Ovary (tissue), 9 donors: ENCODE data around the gene CCL27. TPM values are rescaled to one million over a fixed set of nuclear protein-coding genes. Genes with fewer than 3 reads are reported as not detected.

Experiments
- DNase-seq, 5 donors: peaks; one replicate each; pipeline ENCODE4 v3.0.0-alpha.2; 2019 to 2020
- H3K27ac ChIP-seq, 2 donors: fragments of 200-600 bp; one replicate each; pipeline versions ENCODE4 v1.5.1 to v1.8.0; 2019 to 2022
- H3K27me3 ChIP-seq: fragments of 200-600 bp; one replicate; pipeline ENCODE4 v1.8.0; 2022
- H3K36me3 ChIP-seq: fragments of 200-600 bp; sonication (generic); one replicate; pipeline ENCODE4 v1.5.1; 2019
- H3K4me1 ChIP-seq: one replicate; pipeline ENCODE4 v1.8.1; 2013; ENCODE audit warnings: mild to moderate bottlenecking, moderate library complexity; ENCODE audit not compliant: insufficient read depth
- H3K4me3 ChIP-seq: fragments of 200-600 bp; sonication (generic); one replicate; pipeline ENCODE4 v1.5.1; 2017
- H3K9me3 ChIP-seq, 2 donors: fragments of 200-600 bp in 1 of 2; sonication (generic) in 1 of 2; one replicate each; pipeline versions ENCODE4 v1.5.1 to v1.8.1; 2013 to 2019; ENCODE audit warnings: mild to moderate bottlenecking in 1 of 2, moderate library complexity in 1 of 2
- EP300 ChIP-seq: sonication (generic); formaldehyde crosslinking; IDR thresholded peaks from one replicate; pipeline ENCODE4 v1.6.1; 2017; ENCODE audit warnings: antibody characterized with exemption
- POLR2A ChIP-seq: fragments of 450-650 bp; IDR thresholded peaks from one replicate; pipeline ENCODE4 v1.6.1; 2017; ENCODE audit warnings: antibody characterized with exemption, mild to moderate bottlenecking, moderate library complexity
- WGBS, 3 donors: extraction: QIAGEN DNeasy Blood & Tissue Kit in 1 of 3; methylation state at CpG; one replicate each; pipeline versions ENCODE4 v1.1.5 to v1.1.7; 2013 to 2017; 5-methylcytosine and 5-hydroxymethylcytosine counted together
- intact Hi-C, 4 donors: fragments of 100-400 bp; cut with DNase I; formaldehyde crosslinking; loops; one replicate each; pipeline versions ENCODE4 v1.11.0 to v1.15.1; 2022 to 2023
- polyA plus RNA-seq, 2 donors: library from polyadenylated mRNA; stranded (reverse); fragments of 200-250 nt in 1 of 2; fragments of 350-450 nt in 1 of 2; fragmentation: Illumina TruSeq in 1 of 2; extraction: RNeasy Lipid Tissue Mini Kit (QIAGEN cat#74804) in 1 of 2; gene quantifications; one replicate each; pipeline ENCODE4 v1.2.3, GENCODE V29; 2013 to 2014
- total RNA-seq, 7 donors: library from RNA; depleted of rRNA in 2 of 7; stranded (reverse); fragments of >200 nt in 2 of 7; fragmentation: NEBNext Ultra II Directional in 3 of 7; extraction: Animal tissue kit (Norgen Biotek cat#: 25700) in 3 of 7; gene quantifications; one replicate each; pipeline versions ENCODE4 v1.1.0 to v1.2.4, GENCODE V29; 2016 to 2023
- TF ChIP-seq, protein P1 (sequence below), 3 donors: fragments of 450-650 bp in 2 of 3; fragments of 200-600 bp in 1 of 3; IDR thresholded peaks; one replicate each; pipeline versions ENCODE4 v1.5.1 to v1.8.0; 2016 to 2022; ENCODE audit warnings: antibody characterized with exemption in 3 of 3, mild to moderate bottlenecking in 1 of 3
- donor health status: DM: no; HTN: no; CAD: no; lungs with moderate emphysema.
- donor health status: DM: no; HTN: no; CAD: no.
- donor health status: Bipolar disorder and iron deficiency.
- donor health status: DM: yes; HTN: yes; CAD: no.
- donor health status: DM: no; HTN: no; CAD: no.
- donor health status: DM: yes; HTN: yes; CAD: no.

The CCL27 gene
- total and polyA plus RNA-seq, 9 donors: 0.21 to 1.1 (median 0.66) TPM; not detected in 4

DNA sequence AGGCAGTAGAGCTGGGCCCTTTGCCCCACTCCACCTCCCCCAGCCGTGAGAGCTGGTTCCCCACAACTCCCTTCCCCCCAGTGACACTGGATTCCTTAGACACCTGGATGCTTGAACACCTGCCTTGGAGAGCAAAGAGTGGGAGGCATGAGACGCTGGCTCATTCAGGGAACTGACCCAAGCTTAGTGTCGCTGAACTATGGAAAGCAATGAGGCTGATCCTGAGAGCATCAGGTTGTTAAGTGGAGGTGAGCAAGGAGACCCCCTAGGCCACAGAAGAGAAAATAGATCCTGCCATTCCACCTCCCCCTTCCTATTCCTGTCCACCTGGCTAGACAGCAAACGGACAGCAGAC, 26.6 kb upstream of the CCL27 start:
- H3K4me1 ChIP-seq: no peaks in the 10 kb centered on the region
- WGBS, 3 donors: 74 to 81% (median 78%) methylated on average over 4 of the region's 4 CpGs
- intact Hi-C loops: no loop called here

DNA sequence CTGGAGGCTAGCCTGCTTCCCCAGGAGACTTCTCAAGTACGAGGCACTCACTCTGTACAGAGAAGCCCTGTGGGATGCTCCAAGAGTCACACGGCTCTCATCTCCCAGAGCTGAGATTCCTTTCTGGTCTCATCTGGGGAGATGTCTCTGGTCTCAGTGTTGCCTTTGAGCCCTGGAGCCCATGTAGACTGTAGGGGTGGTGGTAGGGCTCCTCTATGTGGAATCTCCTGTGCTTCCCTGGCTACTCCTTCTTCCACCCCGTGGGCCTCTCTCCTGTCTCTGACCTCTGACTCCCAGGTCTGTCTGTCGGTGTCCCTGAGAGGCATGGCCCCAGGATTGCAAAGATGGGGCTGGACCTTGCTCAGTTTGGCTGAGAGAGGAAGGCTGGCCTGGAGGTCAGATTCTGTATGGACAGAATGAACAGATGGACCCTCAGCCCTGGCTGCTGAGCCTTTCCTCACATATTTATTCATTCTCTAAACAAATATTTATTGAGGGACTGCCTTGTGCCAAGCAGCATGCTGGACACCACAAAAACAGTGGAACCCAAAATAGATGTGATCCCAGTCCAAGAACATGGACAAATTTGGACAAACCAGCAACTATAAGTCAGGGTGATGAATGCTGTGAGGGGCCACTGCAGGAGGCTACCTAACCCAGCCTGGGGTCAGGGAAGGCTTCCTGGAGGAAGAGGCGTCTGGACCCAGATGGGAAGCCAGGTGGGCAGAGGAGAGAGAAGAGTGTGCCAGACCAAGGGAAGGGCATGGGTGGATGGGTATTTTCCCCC, 26.1 kb upstream of the CCL27 start:
- 56 to 59% (median 57%) methylated on average over 5 of the region's 5 CpGs for WGBS, 3 donors
- no peaks in the 10 kb centered on the region for H3K9me3 ChIP-seq
- TF ChIP-seq, protein P1, sequence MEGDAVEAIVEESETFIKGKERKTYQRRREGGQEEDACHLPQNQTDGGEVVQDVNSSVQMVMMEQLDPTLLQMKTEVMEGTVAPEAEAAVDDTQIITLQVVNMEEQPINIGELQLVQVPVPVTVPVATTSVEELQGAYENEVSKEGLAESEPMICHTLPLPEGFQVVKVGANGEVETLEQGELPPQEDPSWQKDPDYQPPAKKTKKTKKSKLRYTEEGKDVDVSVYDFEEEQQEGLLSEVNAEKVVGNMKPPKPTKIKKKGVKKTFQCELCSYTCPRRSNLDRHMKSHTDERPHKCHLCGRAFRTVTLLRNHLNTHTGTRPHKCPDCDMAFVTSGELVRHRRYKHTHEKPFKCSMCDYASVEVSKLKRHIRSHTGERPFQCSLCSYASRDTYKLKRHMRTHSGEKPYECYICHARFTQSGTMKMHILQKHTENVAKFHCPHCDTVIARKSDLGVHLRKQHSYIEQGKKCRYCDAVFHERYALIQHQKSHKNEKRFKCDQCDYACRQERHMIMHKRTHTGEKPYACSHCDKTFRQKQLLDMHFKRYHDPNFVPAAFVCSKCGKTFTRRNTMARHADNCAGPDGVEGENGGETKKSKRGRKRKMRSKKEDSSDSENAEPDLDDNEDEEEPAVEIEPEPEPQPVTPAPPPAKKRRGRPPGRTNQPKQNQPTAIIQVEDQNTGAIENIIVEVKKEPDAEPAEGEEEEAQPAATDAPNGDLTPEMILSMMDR (IDR thresholded peaks at IDR 0.05): no peak
- TF ChIP-seq POLR2A: no peak
- TF ChIP-seq EP300: no peak
- no peak overlapping the region for H3K27ac ChIP-seq
- intact Hi-C loops: no loop called here
- DNase-seq: no peak
- H3K27me3 ChIP-seq: no peaks in the 10 kb centered on the region
- no peaks in the 10 kb centered on the region for H3K4me1 ChIP-seq
- H3K4me3 ChIP-seq: no peak overlapping the region
- no peaks in the 10 kb centered on the region for H3K36me3 ChIP-seq

More for the DNA sequence above, 26.6 kb upstream of the CCL27 start:
- H3K4me3 ChIP-seq: no peak overlapping the region
- H3K27ac ChIP-seq: no peak overlapping the region
- DNase-seq: no peak
- no peaks in the 10 kb centered on the region for H3K36me3 ChIP-seq
- H3K9me3 ChIP-seq: no peaks in the 10 kb centered on the region
- H3K27me3 ChIP-seq: no peaks in the 10 kb centered on the region
- no peak for TF ChIP-seq EP300
- no peak for TF ChIP-seq POLR2A
- TF ChIP-seq, protein P1 (IDR thresholded peaks at IDR 0.05): no peak

DNA sequence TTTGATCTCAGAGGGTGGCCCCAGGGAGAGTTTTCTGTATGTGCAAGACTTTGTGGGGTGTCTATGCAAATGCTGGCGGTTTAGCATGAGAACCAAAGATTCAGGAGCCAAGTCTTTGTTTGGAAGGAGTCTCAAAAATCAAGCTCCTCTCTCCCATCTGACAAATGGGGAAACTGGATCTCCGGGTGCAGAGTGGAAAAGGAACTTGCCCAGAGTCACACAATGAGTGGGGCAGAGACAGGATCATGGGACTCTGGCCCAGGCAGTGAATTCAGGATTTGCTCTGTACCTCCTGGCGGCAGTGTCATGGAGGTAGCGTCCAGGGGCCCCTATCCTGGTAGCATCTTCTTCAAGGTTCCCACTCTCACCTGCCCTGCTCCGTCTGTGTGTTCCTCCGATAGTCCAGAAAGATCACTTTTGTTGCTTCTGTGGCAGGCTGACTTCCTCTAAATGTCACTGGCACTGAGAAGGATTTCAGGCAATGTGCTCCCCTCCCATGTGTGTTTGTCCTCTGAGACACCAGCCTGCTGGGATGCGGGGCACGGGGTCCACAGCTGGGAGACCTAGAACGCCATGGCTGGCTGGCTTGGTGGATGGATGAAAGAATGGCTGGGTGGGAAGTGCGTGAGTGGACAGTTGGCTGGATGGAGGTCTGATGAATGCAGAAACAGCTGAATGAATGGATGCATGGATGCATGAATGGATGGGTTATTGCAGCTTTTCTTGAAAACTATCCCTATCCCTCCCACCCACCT, 25.0 kb upstream of the CCL27 start:
- H3K9me3 ChIP-seq: no peaks in the 10 kb centered on the region
- WGBS, 3 donors: 87 to 91% (median 90%) methylated on average over 10 of the region's 10 CpGs
- H3K27ac ChIP-seq: no peak overlapping the region
- H3K4me1 ChIP-seq: no peaks in the 10 kb centered on the region
- H3K27me3 ChIP-seq: no peaks in the 10 kb centered on the region
- H3K36me3 ChIP-seq: no peaks in the 10 kb centered on the region
- TF ChIP-seq POLR2A: no peak
- TF ChIP-seq EP300: no peak
- TF ChIP-seq, protein P1 (IDR thresholded peaks at IDR 0.05): no peak
- H3K4me3 ChIP-seq: no peak overlapping the region
- DNase-seq: no peak
- intact Hi-C loops: no loop called here

DNA sequence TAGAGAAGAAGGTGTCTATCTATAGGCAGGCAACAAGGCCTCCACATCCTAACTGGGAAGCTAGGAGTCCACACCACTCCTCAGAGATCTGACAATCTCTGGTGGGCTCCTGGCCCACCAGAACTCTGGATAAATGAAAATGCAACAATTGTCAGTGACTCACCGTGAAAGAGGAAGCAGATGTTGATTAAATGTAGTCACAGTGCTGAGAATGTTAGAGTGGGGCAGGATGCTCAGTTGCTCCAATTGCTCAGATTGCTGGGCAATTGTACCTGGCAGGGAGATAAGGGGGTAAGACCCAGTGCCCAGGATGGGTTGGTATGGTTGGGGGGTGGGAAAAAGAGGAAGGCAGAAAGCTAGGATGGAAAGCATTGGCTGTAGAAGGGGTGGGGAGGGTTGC, 24.3 kb upstream of the CCL27 start:
- no peaks in the 10 kb centered on the region for H3K4me1 ChIP-seq
- intact Hi-C loops: no loop called here
- no peak overlapping the region for H3K4me3 ChIP-seq
- H3K27ac ChIP-seq: no peak overlapping the region
- H3K9me3 ChIP-seq: no peaks in the 10 kb centered on the region
- no peak for DNase-seq
- no peak for TF ChIP-seq POLR2A
- TF ChIP-seq, protein P1 (IDR thresholded peaks at IDR 0.05): no peak
- no peak for TF ChIP-seq EP300
- no peaks in the 10 kb centered on the region for H3K27me3 ChIP-seq
- H3K36me3 ChIP-seq: no peaks in the 10 kb centered on the region
- WGBS, 3 donors: 68 to 86% (median 71%) methylated on average over 1 of the region's 1 CpG
